Right lobe of liver (tissue), 4 donors: ENCODE measurements around the gene HSDL1.

ENCODE experiments used
- CTCF ChIP-seq, 4 donors: fragments of 200-600 bp in 3 of 4; fragments of 450-650 bp in 1 of 4; IDR thresholded peaks; one replicate each; pipeline versions ENCODE4 v1.5.1 to v1.8.0; 2016 to 2022; ENCODE audit warnings: antibody characterized with exemption in 4 of 4, mild to moderate bottlenecking in 2 of 4
- POLR2A ChIP-seq: fragments of 450-650 bp; IDR thresholded peaks from one replicate; pipeline ENCODE4 v1.6.1; 2017; ENCODE audit warnings: antibody characterized with exemption, mild to moderate bottlenecking
- donor health status: DM: no; HTN: no; CAD: no.
- donor health status: DM: no; HTN: no; CAD: no.
- donor health status: DM: no; HTN: yes; CAD: no.

- TF ChIP-seq POLR2A: no peak
- TF ChIP-seq CTCF (IDR thresholded peaks at IDR 0.05): no peak
Measured at GRCh38 chr16:84182680-84183571, 37.9 kb upstream of the HSDL1 start.
